ENCODE results near the gene MAP4K3.
"Not testable (repeated sequence)": the region's sequence is repeated elsewhere in the genome, so short reads cannot be mapped to it uniquely, and the experiment has no call there.

GRCh38 chr2:39244241-39244862, 192.7 kb downstream of the MAP4K3 start:
- TF ChIP-seq FOXM1 (IDR thresholded peaks at IDR 0.05; ENCODE audit: borderline replicate concordance); BHLHE40 (IDR thresholded peaks at IDR 0.05; ENCODE audit: borderline replicate concordance); FOXA1 (IDR thresholded peaks at IDR 0.05); ELF4 (IDR thresholded peaks at IDR 0.05); ARNT (IDR thresholded peaks at IDR 0.05); CTBP1 (IDR thresholded peaks at IDR 0.05; ENCODE audit: borderline replicate concordance): not testable (repeated sequence)
